GM12875 (cell line): ENCODE measurements around the gene FUCA1.

ENCODE experiments used
- H3K4me3 ChIP-seq: one replicate; pipeline ENCODE4 v1.5.1; 2011; ENCODE audit warnings: low read depth, low read length, control low read depth
- TF ChIP-seq, protein P1 (sequence below): IDR thresholded peaks from 2 replicates; pipeline ENCODE4 v1.5.1; 2011; ENCODE audit warnings: low read depth, mild to moderate bottlenecking, control low read depth, inconsistent platforms, low read length, moderate library complexity, borderline replicate concordance; ENCODE audit not compliant: insufficient read depth

Gene FUCA1

DNA sequence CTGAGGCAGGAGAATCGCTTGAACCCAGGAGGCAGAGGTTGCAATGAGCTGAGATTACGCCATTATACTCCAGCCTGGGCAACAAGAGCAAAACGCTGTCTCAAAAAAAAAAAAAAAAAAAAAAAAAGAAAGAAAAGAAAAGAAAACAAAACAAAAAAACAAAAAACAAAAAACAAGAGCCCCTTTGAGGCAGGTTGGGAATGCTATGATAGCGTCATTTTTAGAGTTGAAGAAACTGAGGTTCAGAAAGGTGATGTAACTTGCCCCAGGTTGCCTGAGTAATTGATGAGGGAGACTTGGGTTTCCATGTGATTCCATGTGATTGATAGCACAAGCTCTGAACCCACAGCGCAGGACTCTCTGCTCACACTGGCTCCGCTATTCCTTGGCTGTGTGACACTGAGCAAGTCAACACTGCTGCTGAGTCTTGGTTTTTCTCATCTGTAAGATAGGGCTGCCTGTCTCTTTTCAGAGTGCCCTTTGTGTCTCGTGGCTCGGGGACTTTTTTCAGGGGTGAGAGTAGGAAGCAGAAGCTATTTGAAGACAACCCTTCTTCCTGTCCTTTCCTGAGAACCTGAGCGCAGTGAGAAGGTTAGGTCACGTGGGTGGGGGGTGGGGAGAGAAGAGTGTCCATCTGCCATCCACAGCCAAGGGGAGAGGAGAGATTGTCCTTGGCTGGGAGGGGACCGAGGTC is 42.6 kb upstream of the FUCA1 start:
- H3K4me3 ChIP-seq: peak overlapping the region; percentile 67
- TF ChIP-seq, protein P1, sequence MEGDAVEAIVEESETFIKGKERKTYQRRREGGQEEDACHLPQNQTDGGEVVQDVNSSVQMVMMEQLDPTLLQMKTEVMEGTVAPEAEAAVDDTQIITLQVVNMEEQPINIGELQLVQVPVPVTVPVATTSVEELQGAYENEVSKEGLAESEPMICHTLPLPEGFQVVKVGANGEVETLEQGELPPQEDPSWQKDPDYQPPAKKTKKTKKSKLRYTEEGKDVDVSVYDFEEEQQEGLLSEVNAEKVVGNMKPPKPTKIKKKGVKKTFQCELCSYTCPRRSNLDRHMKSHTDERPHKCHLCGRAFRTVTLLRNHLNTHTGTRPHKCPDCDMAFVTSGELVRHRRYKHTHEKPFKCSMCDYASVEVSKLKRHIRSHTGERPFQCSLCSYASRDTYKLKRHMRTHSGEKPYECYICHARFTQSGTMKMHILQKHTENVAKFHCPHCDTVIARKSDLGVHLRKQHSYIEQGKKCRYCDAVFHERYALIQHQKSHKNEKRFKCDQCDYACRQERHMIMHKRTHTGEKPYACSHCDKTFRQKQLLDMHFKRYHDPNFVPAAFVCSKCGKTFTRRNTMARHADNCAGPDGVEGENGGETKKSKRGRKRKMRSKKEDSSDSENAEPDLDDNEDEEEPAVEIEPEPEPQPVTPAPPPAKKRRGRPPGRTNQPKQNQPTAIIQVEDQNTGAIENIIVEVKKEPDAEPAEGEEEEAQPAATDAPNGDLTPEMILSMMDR: no peak

DNA sequence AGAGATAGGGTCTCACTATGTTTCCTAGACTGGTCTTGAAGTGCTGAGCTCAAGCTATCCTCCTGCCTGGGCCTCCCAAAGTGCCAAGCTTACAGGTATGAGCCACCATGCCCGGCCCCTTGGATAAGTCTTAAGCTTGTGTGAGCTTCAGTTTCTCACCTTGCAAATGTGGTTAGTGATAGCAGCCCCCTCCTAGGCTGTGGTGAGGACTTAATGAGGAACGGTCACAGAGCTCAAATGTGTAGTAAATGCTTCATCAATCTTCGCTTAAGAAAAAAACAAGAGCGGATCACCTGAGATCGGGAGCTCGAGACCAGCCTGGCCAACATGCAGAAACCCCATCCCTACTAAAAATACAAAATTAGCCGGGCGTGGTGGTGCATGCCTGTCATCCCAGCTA is 42.1 kb upstream of the FUCA1 start:
- H3K4me3 ChIP-seq: peak overlapping the region; percentile 46
- TF ChIP-seq, protein P1: no peak

DNA sequence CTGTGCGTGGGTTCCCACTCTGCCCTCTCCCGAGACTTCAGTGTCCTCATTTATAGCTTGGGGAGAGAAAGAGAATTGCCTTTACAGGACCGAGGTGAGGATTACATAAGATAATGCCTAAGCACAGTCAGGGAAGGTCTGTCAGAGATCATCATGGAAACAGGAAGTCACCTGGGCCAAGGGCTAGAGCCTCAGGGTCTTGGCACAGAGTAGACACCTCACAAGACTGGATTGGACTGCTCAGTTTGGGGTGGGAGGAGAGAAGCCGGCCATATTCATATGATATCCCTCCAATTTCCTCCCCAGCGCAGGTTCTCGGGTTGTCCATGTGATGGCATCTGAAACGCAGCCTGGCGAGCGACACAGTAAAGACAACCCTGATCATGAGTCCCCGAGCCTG is 41.3 kb upstream of the FUCA1 start:
- H3K4me3 ChIP-seq: peak overlapping the region; percentile 43
- TF ChIP-seq, protein P1: no peak

DNA sequence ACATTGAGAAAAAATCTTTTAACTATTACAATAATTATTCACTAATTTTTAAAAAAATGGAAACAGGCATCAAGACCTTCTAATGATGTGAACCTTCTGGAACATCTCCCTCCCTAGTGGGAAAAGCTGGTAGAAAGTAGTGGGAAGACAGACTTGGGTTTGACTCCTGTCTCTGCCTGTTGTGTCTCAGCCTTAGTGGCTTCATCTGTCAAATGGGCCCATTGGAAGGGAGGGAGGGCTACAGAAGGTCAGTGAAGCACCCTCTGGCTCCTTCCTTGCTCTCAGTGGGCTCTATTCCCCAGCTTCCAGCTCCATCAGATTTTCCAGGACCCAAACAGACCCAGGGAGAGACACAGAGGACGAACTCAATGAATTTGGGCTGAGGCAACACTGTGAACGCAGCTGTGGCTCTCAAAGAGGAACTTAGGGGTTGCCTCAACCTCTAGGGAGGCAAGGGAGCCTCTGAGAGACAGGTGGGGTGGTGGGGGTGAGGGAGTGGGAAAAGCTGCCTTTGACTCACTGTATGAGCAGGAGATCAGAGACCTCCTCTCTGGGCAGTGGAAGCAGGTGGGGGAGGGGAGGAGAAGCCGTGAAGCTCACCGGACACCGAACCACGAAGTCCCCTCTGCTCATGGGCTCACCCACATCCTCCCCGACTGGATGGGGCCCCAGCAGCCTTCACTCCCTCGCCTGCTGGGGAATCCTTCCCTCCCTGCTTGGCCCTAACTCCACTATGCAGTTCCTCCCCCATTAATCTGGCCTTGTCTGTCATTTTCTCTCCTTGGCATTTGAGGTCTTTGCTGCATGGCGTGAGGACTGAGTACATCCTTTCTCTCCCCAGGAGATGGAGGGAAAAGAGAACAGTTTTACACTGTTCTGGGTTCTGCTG is 40.6 kb upstream of the FUCA1 start:
- peak overlapping the region; percentile 43 for H3K4me3 ChIP-seq
- TF ChIP-seq, protein P1: no peak

DNA sequence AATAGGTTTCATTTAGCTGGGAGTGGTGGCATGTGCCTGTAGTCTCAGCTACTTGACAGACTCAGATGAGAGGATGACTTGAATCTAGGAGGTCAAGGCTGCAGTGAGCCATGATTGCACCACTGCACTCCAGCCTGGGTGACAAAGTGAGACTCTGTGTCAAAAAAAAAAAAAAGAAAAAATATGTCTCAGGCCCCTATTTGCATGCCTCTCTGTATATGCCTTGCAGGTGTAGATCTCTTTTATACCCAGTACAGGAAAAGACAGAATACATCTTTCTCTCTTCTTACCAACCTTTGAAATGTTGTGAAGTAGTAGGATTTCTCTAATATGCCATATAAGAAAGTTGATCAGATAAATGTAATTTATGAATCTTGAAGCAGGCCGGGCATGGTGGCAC is 38.6 kb upstream of the FUCA1 start:
- TF ChIP-seq, protein P1: no peak
- no peak overlapping the region for H3K4me3 ChIP-seq

DNA sequence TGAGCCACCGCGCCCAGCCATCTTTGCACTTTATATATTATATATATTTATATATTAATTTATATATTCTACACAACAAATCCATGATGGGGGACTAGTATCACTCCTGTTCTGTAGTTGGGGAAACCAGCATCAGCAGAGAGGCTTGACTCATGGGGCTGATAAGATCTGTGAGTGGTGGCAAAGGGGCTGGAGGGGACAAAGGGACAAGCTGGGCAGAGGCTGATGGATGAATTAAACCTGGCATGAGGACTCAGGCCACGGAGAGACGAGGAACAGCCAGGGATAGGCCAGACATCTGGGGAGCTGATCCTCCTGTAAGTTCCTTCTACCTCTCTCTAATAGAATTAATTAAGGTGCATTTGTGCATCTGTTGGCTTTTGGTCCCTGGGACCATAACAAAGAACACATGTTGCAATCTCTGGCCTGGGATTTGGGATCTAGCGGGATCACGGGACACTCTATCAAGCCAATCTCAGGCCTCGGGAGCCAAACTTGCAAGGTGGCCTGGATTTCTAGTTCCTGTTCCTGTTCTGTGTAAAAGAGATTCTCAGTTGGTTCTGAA is 37.5 kb upstream of the FUCA1 start:
- TF ChIP-seq, protein P1: no peak

More for the DNA sequence above, 37.5 kb upstream of the FUCA1 start:
- H3K4me3 ChIP-seq: no peak overlapping the region
